22Rv1 (cell line): ENCODE data around the gene TMEM154.

Experiments used
- CTCF ChIP-seq: fragments of 450-650 bp; IDR thresholded peaks from 2 replicates; pipeline ENCODE4 v1.5.1; 2017; ENCODE audit warnings: mild to moderate bottlenecking
- ZFX ChIP-seq: fragments of 450-650 bp; IDR thresholded peaks from 2 replicates; pipeline ENCODE4 v1.6.1; 2017; ENCODE audit warnings: antibody characterized with exemption, borderline replicate concordance

DNA sequence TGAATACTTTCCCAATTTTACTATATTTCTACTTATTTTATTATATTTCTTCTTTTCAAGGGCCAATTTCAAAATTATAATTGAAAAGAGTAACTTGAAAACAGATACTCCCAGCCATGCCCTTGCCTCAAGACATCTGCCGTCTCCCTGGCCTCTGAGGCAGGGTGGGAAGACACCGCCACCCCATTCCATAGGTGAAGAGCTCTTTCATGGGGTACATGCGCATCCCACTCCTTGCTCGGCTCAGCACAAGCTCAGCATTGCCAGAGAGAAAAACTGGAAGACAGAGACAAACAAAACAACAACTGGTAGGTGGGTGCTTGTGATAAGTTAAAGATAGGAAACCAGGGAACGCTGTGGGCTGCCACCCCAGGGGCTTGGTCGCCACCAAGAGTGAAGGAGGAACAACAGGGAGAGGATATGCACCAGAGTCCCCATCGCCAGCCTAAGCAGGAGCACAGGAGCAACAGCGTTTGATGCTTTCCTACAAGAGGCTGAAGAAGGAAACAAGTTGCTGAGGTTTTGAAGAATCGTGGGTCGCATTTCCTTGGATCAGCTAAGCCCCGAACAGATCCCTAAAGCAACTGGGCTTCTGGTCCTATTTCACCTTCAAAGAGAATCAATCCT is 11.3 kb downstream of the TMEM154 start:
- TF ChIP-seq CTCF (no peak), ZFX (no peak)
